ENCODE data around the gene YPEL5. TPM values are rescaled to one million over a fixed set of nuclear protein-coding genes. Genes with fewer than 3 reads are reported as not detected.

YPEL5 gene
- total RNA-seq, 1 donor from 2014 or later = 93.3 TPM

DNA sequence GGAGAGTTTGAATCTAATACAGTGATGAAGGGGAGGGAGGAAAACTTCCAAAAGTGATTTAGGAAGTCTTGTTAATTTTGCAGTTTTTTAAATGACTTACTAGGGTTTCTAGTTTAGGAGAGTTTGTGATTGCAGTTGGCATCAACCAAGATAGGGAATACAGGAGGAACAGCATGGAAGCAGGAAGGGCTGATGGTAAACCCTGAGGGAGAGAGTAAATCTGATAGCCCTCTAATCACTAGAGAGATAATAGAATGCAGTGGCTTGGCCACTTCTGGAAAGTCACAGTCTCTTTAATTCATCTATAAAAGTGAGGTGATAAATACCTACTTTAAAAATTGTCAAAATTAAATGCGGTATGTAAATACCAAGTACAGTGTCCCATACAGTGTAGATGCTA lies 5.6 kb downstream of the YPEL5 start:
- no peaks in the 10 kb centered on the region for H3K27me3 Mint-ChIP-seq (ENCODE audit: low read depth)
- H3K27ac Mint-ChIP-seq (ENCODE audit: unreplicated experiment) = peak overlapping the region; percentile 1
- no peak overlapping the region for H3K4me3 Mint-ChIP-seq (ENCODE audit: unreplicated experiment)
- no peak for TF ChIP-seq CTCF (IDR thresholded peaks at IDR 0.05)
- peaks cover 16% of the 10 kb centered on the region for H3K36me3 Mint-ChIP-seq (ENCODE audit: low read depth)
- no peak for DNase-seq (ENCODE audit: low spot score)
- H3K4me1 Mint-ChIP-seq (ENCODE audit: low read depth) = peaks cover 78% of the 10 kb centered on the region
- H3K9me3 Mint-ChIP-seq (ENCODE audit: low read depth) = no peaks in the 10 kb centered on the region

DNA sequence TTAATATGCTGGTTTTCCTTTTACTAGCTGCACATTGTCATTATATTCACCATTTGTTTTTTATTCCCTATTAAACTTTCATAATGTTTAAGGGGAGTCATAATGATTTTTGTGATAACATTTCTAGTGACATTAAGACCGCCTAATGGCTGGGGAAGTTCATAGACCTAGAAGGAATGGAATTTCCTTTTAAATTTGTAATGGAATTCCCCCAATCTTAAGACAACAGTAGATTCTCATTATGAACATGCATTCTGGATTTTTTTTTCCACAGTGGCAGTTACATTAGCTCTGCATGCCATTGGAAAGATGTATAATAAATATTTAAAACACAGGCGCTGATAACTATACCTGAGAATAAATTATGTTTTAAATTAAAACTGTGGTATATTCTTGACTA lies 8.4 kb downstream of the YPEL5 start:
- Mint-ChIP-seq H3K4me1 (ENCODE audit: low read depth) (peaks cover 55% of the 10 kb centered on the region), H3K9me3 (ENCODE audit: low read depth) (no peaks in the 10 kb centered on the region), H3K27me3 (ENCODE audit: low read depth) (no peaks in the 10 kb centered on the region), H3K27ac (ENCODE audit: unreplicated experiment) (peak overlapping the region; percentile 29), H3K4me3 (ENCODE audit: unreplicated experiment) (no peak overlapping the region), H3K36me3 (ENCODE audit: low read depth) (peaks cover 34% of the 10 kb centered on the region)
- no peak for DNase-seq (ENCODE audit: low spot score)
- no peak for TF ChIP-seq CTCF (IDR thresholded peaks at IDR 0.05)

DNA sequence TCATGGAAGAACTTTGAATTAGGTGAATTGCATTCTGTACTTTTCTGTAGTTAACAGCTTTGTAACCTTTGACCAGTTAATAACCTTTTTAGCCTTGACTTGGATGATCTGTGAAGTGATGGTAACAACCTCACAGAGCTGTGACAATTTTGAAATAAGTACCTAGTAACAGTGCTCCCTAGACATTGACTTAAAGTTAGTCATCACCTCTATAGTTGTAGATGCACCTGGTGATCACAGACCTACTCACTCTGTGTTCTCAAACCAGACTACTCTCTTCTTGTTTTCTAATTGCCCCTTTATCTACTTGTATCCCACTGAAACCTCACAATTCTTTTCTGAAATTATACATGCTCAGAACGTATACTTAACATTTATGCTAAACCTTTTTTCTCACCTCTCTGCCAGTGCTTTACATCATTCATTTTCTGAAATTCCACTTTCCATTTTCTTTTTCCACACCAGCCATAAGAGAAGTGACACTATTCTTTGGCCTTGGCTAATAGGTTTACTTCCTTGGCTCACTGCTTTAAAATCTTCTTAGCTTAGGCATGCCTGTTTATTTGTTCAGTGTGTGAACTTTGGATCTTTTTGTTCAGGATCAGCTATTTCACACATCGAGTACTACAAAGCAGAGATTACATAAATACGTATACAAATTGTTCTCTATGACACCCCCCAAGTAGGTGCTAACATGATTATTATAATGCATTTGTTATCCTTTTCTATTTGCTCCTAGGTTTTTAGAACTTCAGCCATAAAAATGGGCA lies 9.3 kb downstream of the YPEL5 start:
- DNase-seq (ENCODE audit: low spot score) = no peak
- Mint-ChIP-seq H3K9me3 (ENCODE audit: low read depth) (no peaks in the 10 kb centered on the region), H3K4me1 (ENCODE audit: low read depth) (peaks cover 47% of the 10 kb centered on the region), H3K27ac (ENCODE audit: unreplicated experiment) (peak overlapping the region; percentile 9), H3K27me3 (ENCODE audit: low read depth) (no peaks in the 10 kb centered on the region), H3K36me3 (ENCODE audit: low read depth) (peaks cover 34% of the 10 kb centered on the region), H3K4me3 (ENCODE audit: unreplicated experiment) (no peak overlapping the region)
- TF ChIP-seq CTCF (IDR thresholded peaks at IDR 0.05) = no peak

GRCh38 chr2:30157616-30158015 lies 10.8 kb downstream of the YPEL5 start:
- H3K27me3 Mint-ChIP-seq (ENCODE audit: low read depth) = no peaks in the 10 kb centered on the region
- H3K36me3 Mint-ChIP-seq (ENCODE audit: low read depth) = peaks cover 31% of the 10 kb centered on the region

DNA sequence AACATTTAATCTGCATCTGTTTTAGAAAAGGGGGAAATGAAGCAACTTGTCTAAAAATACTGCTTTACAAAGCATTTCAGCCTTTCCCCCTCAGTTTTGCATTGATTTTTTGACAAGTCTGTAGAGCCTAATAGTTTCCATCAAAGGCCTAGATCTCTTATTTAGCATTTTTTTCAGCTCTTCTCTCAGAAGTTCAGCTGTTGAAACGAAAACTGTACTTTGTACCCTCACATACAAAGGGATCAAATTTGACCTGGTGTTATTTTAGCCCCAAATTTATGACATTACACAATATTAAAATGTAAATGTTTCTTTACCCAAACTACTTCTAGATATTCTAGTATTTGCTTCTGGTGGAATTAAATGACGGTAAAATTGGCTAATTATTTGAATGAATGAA lies 13.0 kb downstream of the YPEL5 start:
- H3K4me1 Mint-ChIP-seq (ENCODE audit: low read depth) = peaks cover 18% of the 10 kb centered on the region
- peaks cover 31% of the 10 kb centered on the region for H3K36me3 Mint-ChIP-seq (ENCODE audit: low read depth)
- no peak overlapping the region for H3K27ac Mint-ChIP-seq (ENCODE audit: unreplicated experiment)
- TF ChIP-seq CTCF (IDR thresholded peaks at IDR 0.05) = no peak
- H3K27me3 Mint-ChIP-seq (ENCODE audit: low read depth) = no peaks in the 10 kb centered on the region
- no peaks in the 10 kb centered on the region for H3K9me3 Mint-ChIP-seq (ENCODE audit: low read depth)
- DNase-seq (ENCODE audit: low spot score) = no peak
- no peak overlapping the region for H3K4me3 Mint-ChIP-seq (ENCODE audit: unreplicated experiment)

More at GRCh38 chr2:30157616-30158015, 10.8 kb downstream of the YPEL5 start:
- H3K4me1 Mint-ChIP-seq (ENCODE audit: low read depth) = peaks cover 37% of the 10 kb centered on the region
- H3K9me3 Mint-ChIP-seq (ENCODE audit: low read depth) = no peaks in the 10 kb centered on the region
- no peak overlapping the region for H3K4me3 Mint-ChIP-seq (ENCODE audit: unreplicated experiment)
- no peak for TF ChIP-seq CTCF (IDR thresholded peaks at IDR 0.05)
- H3K27ac Mint-ChIP-seq (ENCODE audit: unreplicated experiment) = no peak overlapping the region
- no peak for DNase-seq (ENCODE audit: low spot score)

Data from chondrocyte (in vitro differentiated cells).